Endothelial cell of umbilical vein (primary cell): ENCODE measurements around the gene SLC2A2. TPM values are rescaled to one million over a fixed set of nuclear protein-coding genes. Genes with fewer than 3 reads are reported as not detected.

ENCODE experiments used
- BruUV-seq: library from RNA; stranded (reverse); fragments of 400-500 nt; replicated peaks from 2 replicates; lab custom pipeline; 2021; lab: Mats Ljungman, UMichigan
- CTCF ChIA-PET: fragments of 300-600, 350-600 bp; sonication (Branson Sonifier 250); formaldehyde crosslinking; loops from one replicate; lab custom pipeline; 2021; ENCODE audit warnings: antibody characterized with exemption, inconsistent platforms; lab: Charles Lee
- POLR2A ChIA-PET: fragments of 300-600, 350-600 bp; sonication (Branson Sonifier 250); formaldehyde crosslinking; loops from one replicate; lab custom pipeline; 2021; ENCODE audit warnings: antibody characterized with exemption, inconsistent platforms; lab: Charles Lee
- DNase-seq: peaks from one replicate; pipeline ENCODE4 v3.0.0-alpha.2; 2011; ENCODE audit warnings: low read depth, low spot score
- FAIRE-seq: peaks from 2 replicates; lab custom pipeline; 2011; peaks lifted over from hg19 to GRCh38; lab: Jason Lieb, UNC
- H2AFZ ChIP-seq: 2 replicates; pipeline ENCODE4 v1.6.0; 2012; ENCODE audit warnings: low read depth, low read length, control low read depth, inconsistent platforms
- H3K27ac ChIP-seq: 2 replicates; pipeline ENCODE4 v1.5.1; 2011; ENCODE audit warnings: low read depth, mild to moderate bottlenecking, control low read depth, low read length, moderate library complexity; ENCODE audit not compliant: insufficient read depth
- H3K27me3 ChIP-seq, 2 experiments: 2 replicates each; pipeline versions ENCODE4 v1.6.0 to v1.6.1; 2011; ENCODE audit warnings: low read length in 2 of 2, mixed read lengths in 1 of 2; ENCODE audit not compliant: control insufficient read depth in 2 of 2, insufficient read depth in 2 of 2
- H3K36me3 ChIP-seq, 2 experiments: 2 replicates in 1 of 2; 3 replicates in 1 of 2; pipeline ENCODE4 v1.5.1; 2011; ENCODE audit warnings: low read length in 2 of 2, mild to moderate bottlenecking in 1 of 2, moderate library complexity in 1 of 2; ENCODE audit not compliant: control insufficient read depth in 2 of 2, insufficient read depth in 2 of 2; ENCODE audit errors: extremely low read depth in 1 of 2
- H3K4me1 ChIP-seq: 3 replicates; pipeline ENCODE4 v1.5.1; 2011; ENCODE audit warnings: mild to moderate bottlenecking, low read length; ENCODE audit not compliant: control insufficient read depth, insufficient read depth; ENCODE audit errors: extremely low read depth
- H3K4me2 ChIP-seq: 2 replicates; pipeline ENCODE4 v1.6.1; 2011; ENCODE audit warnings: low read length, control low read depth, mixed read lengths; ENCODE audit not compliant: insufficient read depth
- H3K4me3 ChIP-seq, 3 experiments: fragments of 200-600 bp in 1 of 3; sonication (generic), shearing (Covaris generic) in 1 of 3; replicated peaks in 1 of 3; 2 replicates each; pipeline ENCODE4 v1.5.1; 2011 to 2016; ENCODE audit warnings: control low read depth in 3 of 3, low read length in 3 of 3, mild to moderate bottlenecking in 2 of 3, inconsistent platforms in 1 of 3, low read depth in 1 of 3, moderate library complexity in 1 of 3; ENCODE audit not compliant: insufficient read depth in 1 of 3
- H3K79me2 ChIP-seq: 2 replicates; pipeline ENCODE4 v1.6.0; 2012; ENCODE audit warnings: low read length, inconsistent platforms; ENCODE audit not compliant: control insufficient read depth, insufficient read depth
- H3K9ac ChIP-seq: replicated peaks from 2 replicates; pipeline ENCODE3; 2011; ENCODE audit warnings: low read length, control low read depth; ENCODE audit not compliant: insufficient read depth; ENCODE audit errors: extremely low read depth
- H3K9me1 ChIP-seq: replicated peaks from 3 replicates; pipeline ENCODE4 v1.6.0; 2011; ENCODE audit warnings: mild to moderate bottlenecking, low read length; ENCODE audit not compliant: control insufficient read depth, insufficient read depth; ENCODE audit errors: extremely low read depth
- H3K9me3 ChIP-seq: replicated peaks from 2 replicates; pipeline ENCODE4 v1.5.1; 2012; ENCODE audit warnings: low read length, inconsistent platforms; ENCODE audit not compliant: control insufficient read depth, insufficient read depth
- H4K20me1 ChIP-seq: replicated peaks from 2 replicates; pipeline ENCODE3; 2011; ENCODE audit warnings: mild to moderate bottlenecking, low read length; ENCODE audit not compliant: control insufficient read depth, insufficient read depth; ENCODE audit errors: extremely low read depth
- EZH2 ChIP-seq: IDR thresholded peaks from 2 replicates; pipeline ENCODE4 v1.6.1; 2012; ENCODE audit warnings: borderline replicate concordance, low read depth, mild to moderate bottlenecking, moderate library complexity, low read length, inconsistent platforms; ENCODE audit not compliant: severe bottlenecking
- FOS ChIP-seq: IDR thresholded peaks from 2 replicates; pipeline ENCODE4 v1.6.1; 2011; ENCODE audit warnings: mild to moderate bottlenecking, low read length, moderate library complexity, borderline replicate concordance; ENCODE audit not compliant: insufficient read depth
- MYC ChIP-seq: IDR thresholded peaks from one replicate; pipeline ENCODE4 v1.6.1; 2011; ENCODE audit warnings: mild to moderate bottlenecking, low read depth, low read length
- POLR2A ChIP-seq: IDR thresholded peaks from 2 replicates; pipeline ENCODE4 v1.6.1; 2012; ENCODE audit warnings: low read depth, mild to moderate bottlenecking, control low read depth, low read length
- dilution Hi-C: fragments of 300-500 bp; cut with MboI; formaldehyde crosslinking; loops from one replicate; pipeline ENCODE4 v1.15.0; 2019; ENCODE audit warnings: low sequenced_read_pairs; ENCODE audit not compliant: extremely low pct_ligation_motif_present
- intact Hi-C: fragments of 100-400 bp; cut with micrococcal nuclease; formaldehyde crosslinking; loops from one replicate; pipeline ENCODE4 v1.10.0; 2022
- polyA plus RNA-seq, 4 experiments: library from polyadenylated mRNA; depleted of rRNA in 3 of 4; stranded (reverse) in 3 of 4; unstranded in 1 of 4; fragments of >200 nt; gene quantifications; 2 replicates each; pipeline versions ENCODE4 v1.2.1 to v1.2.3, GENCODE V29; 2011 to 2012; ENCODE audit warnings: missing spikeins in 1 of 4
- total RNA-seq: library from RNA; stranded (reverse); gene quantifications from 2 replicates; pipeline ENCODE4 v1.2.3, GENCODE V29; 2021
- TF ChIP-seq, protein P1 (sequence below), 2 donors: IDR thresholded peaks; 1 replicate in 1 of 2; 2 replicates in 1 of 2; pipeline ENCODE4 v1.5.1; 2011; ENCODE audit warnings: low read length in 2 of 2, mild to moderate bottlenecking in 2 of 2, moderate library complexity in 2 of 2, control low read depth in 1 of 2, inconsistent platforms in 1 of 2, low read depth in 1 of 2; ENCODE audit not compliant: insufficient read depth in 1 of 2; ENCODE audit errors: extremely low read depth in 1 of 2

The SLC2A2 gene
- total and polyA plus RNA-seq, 2 donors (not counting 3 experiments of a cell fraction or from before 2014, with no cell fraction given): not detected

GRCh38 chr3:171044835-171045793, 18.6 kb upstream of the SLC2A2 start:
- BruUV-seq: no TSS peak
- Histone ChIP-seq H3K4me2 (no peak overlapping the region), H4K20me1 (no peaks in the 10 kb centered on the region), H3K36me3 (no peaks in the 10 kb centered on the region), H3K27me3 (no peaks in the 10 kb centered on the region), H3K9me1 (no peaks in the 10 kb centered on the region), H3K9me3 (no peaks in the 10 kb centered on the region), H2AFZ (no peak overlapping the region), H3K4me3 (no peak overlapping the region), H3K4me1 (no peaks in the 10 kb centered on the region), H3K27ac (no peak overlapping the region), H3K9ac (no peak overlapping the region), H3K79me2 (no peaks in the 10 kb centered on the region)
- no peak for TF ChIP-seq FOS
- no peak for TF ChIP-seq MYC
- no peak for TF ChIP-seq POLR2A
- no peak for TF ChIP-seq EZH2
- TF ChIP-seq, protein P1, sequence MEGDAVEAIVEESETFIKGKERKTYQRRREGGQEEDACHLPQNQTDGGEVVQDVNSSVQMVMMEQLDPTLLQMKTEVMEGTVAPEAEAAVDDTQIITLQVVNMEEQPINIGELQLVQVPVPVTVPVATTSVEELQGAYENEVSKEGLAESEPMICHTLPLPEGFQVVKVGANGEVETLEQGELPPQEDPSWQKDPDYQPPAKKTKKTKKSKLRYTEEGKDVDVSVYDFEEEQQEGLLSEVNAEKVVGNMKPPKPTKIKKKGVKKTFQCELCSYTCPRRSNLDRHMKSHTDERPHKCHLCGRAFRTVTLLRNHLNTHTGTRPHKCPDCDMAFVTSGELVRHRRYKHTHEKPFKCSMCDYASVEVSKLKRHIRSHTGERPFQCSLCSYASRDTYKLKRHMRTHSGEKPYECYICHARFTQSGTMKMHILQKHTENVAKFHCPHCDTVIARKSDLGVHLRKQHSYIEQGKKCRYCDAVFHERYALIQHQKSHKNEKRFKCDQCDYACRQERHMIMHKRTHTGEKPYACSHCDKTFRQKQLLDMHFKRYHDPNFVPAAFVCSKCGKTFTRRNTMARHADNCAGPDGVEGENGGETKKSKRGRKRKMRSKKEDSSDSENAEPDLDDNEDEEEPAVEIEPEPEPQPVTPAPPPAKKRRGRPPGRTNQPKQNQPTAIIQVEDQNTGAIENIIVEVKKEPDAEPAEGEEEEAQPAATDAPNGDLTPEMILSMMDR (IDR thresholded peaks at IDR 0.05; ENCODE audit: extremely low read depth in 1 of 2, insufficient read depth in 1 of 2, low read depth in 1 of 2, low read length in 2 of 2): no peak
- DNase-seq: no peak
- intact Hi-C loops (loop anchor here (5.0 kb wide), 1 partner anchor 117 kb away; no protein-coding TSS in a partner anchor), dilution Hi-C loops (no loop called here)
- no peak for FAIRE-seq
- ChIA-PET CTCF (interaction anchor here (0.8 to 2.5 kb wide), 2 partner anchors 33 to 83 kb away, joined by 3 to 15 read pairs; no protein-coding TSS in a partner anchor), POLR2A (interaction anchor here (0.7 kb wide), 1 partner anchor 334 kb away, joined by 4 read pairs; no protein-coding TSS in a partner anchor)
